Natural killer cell (primary cell): ENCODE results near the gene UGT1A8. TPM values are rescaled to one million over a fixed set of nuclear protein-coding genes. Genes with fewer than 3 reads are reported as not detected.

Experiments
- ATAC-seq, 3 donors: fragments of 150-1000 bp in 2 of 3; fragments of 200-7000 bp in 1 of 3; cut with Tn5 transposase; 1 replicate in 1 of 3; 2 replicates in 2 of 3; pipeline ENCODE4 v1.10.0; 2021; ENCODE audit warnings: mild to moderate bottlenecking in 2 of 3, moderate library complexity in 2 of 3
- DNase-seq, 2 donors: peaks; one replicate each; pipeline versions ENCODE4 v3.0.0 to v3.0.0-alpha.2; 2013 to 2021; ENCODE audit warnings: mixed read lengths in 1 of 2
- H3K27ac ChIP-seq: one replicate; pipeline ENCODE4 v1.5.1; 2013; ENCODE audit warnings: mild to moderate bottlenecking, low read length
- H3K27me3 ChIP-seq: one replicate; pipeline ENCODE4 v1.6.1; 2013; ENCODE audit warnings: low read length; ENCODE audit not compliant: control insufficient read depth, insufficient read depth
- H3K36me3 ChIP-seq: one replicate; pipeline ENCODE4 v1.6.1; 2013; ENCODE audit warnings: low read length; ENCODE audit not compliant: control insufficient read depth, insufficient read depth
- H3K4me1 ChIP-seq: one replicate; pipeline ENCODE4 v1.6.1; 2013; ENCODE audit warnings: low read length; ENCODE audit not compliant: control insufficient read depth, insufficient read depth
- H3K4me3 ChIP-seq: one replicate; pipeline ENCODE4 v1.5.1; 2013; ENCODE audit warnings: low read length
- H3K9me3 ChIP-seq: one replicate; pipeline ENCODE4 v1.6.1; 2013; ENCODE audit warnings: low read length; ENCODE audit not compliant: control insufficient read depth, insufficient read depth
- H3K27ac Mint-ChIP-seq, 2 donors: one replicate each; pipeline ENCODE4 v1.8.0; 2022; ENCODE audit warnings: mild to moderate bottlenecking in 2 of 2, mixed read lengths in 2 of 2, moderate library complexity in 1 of 2
- H3K27me3 Mint-ChIP-seq, 2 donors: one replicate each; pipeline ENCODE4 v1.8.0; 2022; ENCODE audit warnings: low read depth in 2 of 2, mixed read lengths in 2 of 2
- H3K36me3 Mint-ChIP-seq: one replicate; pipeline ENCODE4 v1.8.0; 2022; ENCODE audit warnings: mixed read lengths
- H3K4me1 Mint-ChIP-seq, 2 donors: one replicate each; pipeline ENCODE4 v1.8.0; 2022; ENCODE audit warnings: mixed read lengths in 2 of 2
- H3K4me3 Mint-ChIP-seq: one replicate; pipeline ENCODE4 v1.8.0; 2022; ENCODE audit warnings: mild to moderate bottlenecking, moderate library complexity, mixed read lengths
- H3K9me3 Mint-ChIP-seq, 2 donors: one replicate each; pipeline ENCODE4 v1.8.0; 2022; ENCODE audit warnings: mixed read lengths in 2 of 2
- CTCF ChIP-seq: fragments of 200-600 bp; IDR thresholded peaks from one replicate; pipeline ENCODE4 v1.8.0; 2022; ENCODE audit warnings: antibody characterized with exemption
- WGBS: methylation state at CpG from one replicate; pipeline ENCODE4 v1.1.7; 2013; ENCODE audit warnings: missing lambda C conversion rate; ENCODE audit not compliant: insufficient coverage; 5-methylcytosine and 5-hydroxymethylcytosine counted together
- intact Hi-C: fragments of 100-400 bp; cut with micrococcal nuclease; formaldehyde crosslinking; loops from one replicate; pipeline ENCODE4 v1.14.2; 2022
- total RNA-seq, 4 donors: library from RNA; stranded (reverse); fragments of 120-200 nt in 1 of 4; gene quantifications; one replicate each; pipeline versions ENCODE4 v1.2.3 to v1.2.4, GENCODE V29; 2013 to 2022

Gene UGT1A8
- total RNA-seq, 3 donors from 2014 or later (not counting 1 experiment from before 2014, with no cell fraction given), result not detected

DNA sequence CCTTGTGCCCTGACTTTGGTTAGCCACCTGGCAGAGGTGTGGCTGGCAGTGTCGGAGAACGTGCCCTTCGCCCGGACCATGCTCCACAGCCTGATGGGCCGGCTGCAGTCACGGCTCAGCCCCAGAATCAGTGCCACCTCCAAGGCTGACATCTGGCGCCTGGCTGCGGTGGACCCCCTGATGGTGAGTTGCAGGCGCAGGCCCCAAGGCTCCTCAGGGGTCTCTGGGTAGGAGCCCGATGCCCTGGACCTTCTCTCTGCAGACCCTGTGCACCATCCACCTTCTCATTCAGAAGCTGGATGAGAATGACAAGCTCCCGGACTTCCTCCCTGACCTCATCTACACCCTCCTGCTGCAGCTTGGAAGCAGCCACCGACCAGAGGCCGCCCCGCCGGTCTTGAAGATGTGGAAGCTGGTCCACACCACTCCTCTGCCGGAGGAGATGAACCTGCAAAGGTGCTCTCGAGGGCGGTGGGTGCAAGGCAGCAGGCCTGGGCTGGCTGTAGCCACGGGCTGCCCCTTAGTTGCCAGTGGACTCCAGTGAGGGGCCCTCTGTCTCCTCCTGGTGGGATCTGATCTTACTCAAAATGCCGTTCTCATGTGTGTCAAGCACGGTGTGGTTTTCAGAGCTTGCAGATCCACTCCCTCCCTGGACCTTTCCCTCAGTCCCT is 204.8 kb downstream of the UGT1A8 start:
- DNase-seq, result peak in 1 of 2 donors; percentile 10
- peaks cover 0 to 14% of the 10 kb centered on the region in 2 donors for H3K27me3 Mint-ChIP-seq
- intact Hi-C loops, result no loop called here
- no peak for ATAC-seq
- H3K4me1 Mint-ChIP-seq, result peaks cover 0 to 2% of the 10 kb centered on the region in 2 donors
- no peak overlapping the region for H3K4me3 Mint-ChIP-seq
- Histone ChIP-seq H3K4me3 (no peak overlapping the region), H3K27ac (no peak overlapping the region), H3K27me3 (no peaks in the 10 kb centered on the region), H3K36me3 (no peaks in the 10 kb centered on the region), H3K4me1 (no peaks in the 10 kb centered on the region), H3K9me3 (no peaks in the 10 kb centered on the region)
- H3K27ac Mint-ChIP-seq, result no peak overlapping the region
- TF ChIP-seq CTCF, result no peak
- H3K9me3 Mint-ChIP-seq, result no peaks in the 10 kb centered on the region
- no peaks in the 10 kb centered on the region for H3K36me3 Mint-ChIP-seq
- 91% methylated on average over 21 of the region's 21 CpGs for WGBS

Other genes starting within 250 kb of the UGT1A8 start
- 10 to 100 TPM; 17.4 to 20.6 (median 19.4) TPM for gene USP40, start 50.9 kb upstream of the UGT1A8 start, total RNA-seq
- not detected for gene UGT1A10, start 18.8 kb downstream of the UGT1A8 start, total RNA-seq
- not detected for gene UGT1A9, start 54.3 kb downstream of the UGT1A8 start, total RNA-seq
- not detected for gene UGT1A7, start 64.3 kb downstream of the UGT1A8 start, total RNA-seq
- not detected for gene UGT1A6, start 75.3 kb downstream of the UGT1A8 start, total RNA-seq
- gene UGT1A5, start 95.3 kb downstream of the UGT1A8 start, total RNA-seq, result not detected
- not detected for gene UGT1A4, start 101.1 kb downstream of the UGT1A8 start, total RNA-seq
- gene UGT1A3, start 111.4 kb downstream of the UGT1A8 start, total RNA-seq, result not detected
- not detected for gene UGT1A1, start 142.6 kb downstream of the UGT1A8 start, total RNA-seq
- gene MROH2A, start 160.7 kb downstream of the UGT1A8 start, total RNA-seq, result not detected
- 1 to 10 TPM in 2 of 3 donors, under 1 TPM in 1; 0.87 to 3.2 (median 1.5) TPM for gene HJURP, start 236.9 kb downstream of the UGT1A8 start, total RNA-seq